Head of caudate nucleus (tissue), 42 donors: ENCODE results near the gene APP.
"Not testable (repeated sequence)": the region's sequence is repeated elsewhere in the genome, so short reads cannot be mapped to it uniquely, and the experiment has no call there.

Source experiments
- DNase-seq, 42 donors: peaks; one replicate each; pipeline versions ENCODE4 v3.0.0 to v3.0.0-alpha.2; 2020 to 2021; ENCODE audit warnings: mixed read lengths in 7 of 42
- intact Hi-C: fragments of 100-400 bp; cut with DNase I; formaldehyde crosslinking; loops from one replicate; pipeline ENCODE4 v1.15.0; 2022

Gene APP

DNA sequence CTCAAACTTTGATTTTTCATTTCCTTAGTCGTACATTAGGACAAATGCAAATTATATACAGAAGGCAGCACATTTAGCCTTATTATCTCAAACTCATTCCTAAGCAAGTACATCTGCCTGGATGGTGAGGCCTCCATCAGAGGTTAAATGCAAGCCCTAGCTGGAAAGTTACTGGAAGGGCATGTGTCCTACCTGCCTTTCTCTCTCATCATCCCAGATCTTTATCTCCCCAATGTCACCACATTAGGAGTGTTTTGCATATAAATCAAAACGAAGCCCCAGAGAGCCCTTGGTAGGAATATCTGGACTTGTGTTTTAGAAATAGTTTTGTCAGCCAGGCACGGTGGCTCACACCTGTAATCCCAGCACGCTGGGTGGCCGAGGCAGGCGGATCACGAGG, 35.0 kb downstream of the APP start:
- DNase-seq: no peak
- intact Hi-C loops: no loop called here

DNA sequence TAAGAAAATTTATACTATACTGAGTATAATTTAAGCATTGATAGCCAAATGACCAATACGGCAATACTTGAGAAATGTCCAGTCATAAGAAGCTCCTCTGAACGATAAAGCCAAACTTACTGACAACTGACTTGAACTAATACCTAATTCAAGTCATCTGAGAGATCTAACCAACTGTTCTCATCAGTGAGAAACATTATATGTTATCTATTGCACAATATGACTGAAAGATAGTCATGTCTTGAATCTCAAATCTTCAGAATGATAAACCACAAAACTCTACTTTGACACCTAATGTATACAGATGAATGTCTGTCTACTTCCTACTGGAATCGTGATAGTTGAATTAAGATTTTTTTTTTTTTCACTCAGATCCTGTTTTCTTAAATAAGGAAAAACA, 39.0 kb downstream of the APP start:
- intact Hi-C loops: no loop called here
- no peak for DNase-seq

DNA sequence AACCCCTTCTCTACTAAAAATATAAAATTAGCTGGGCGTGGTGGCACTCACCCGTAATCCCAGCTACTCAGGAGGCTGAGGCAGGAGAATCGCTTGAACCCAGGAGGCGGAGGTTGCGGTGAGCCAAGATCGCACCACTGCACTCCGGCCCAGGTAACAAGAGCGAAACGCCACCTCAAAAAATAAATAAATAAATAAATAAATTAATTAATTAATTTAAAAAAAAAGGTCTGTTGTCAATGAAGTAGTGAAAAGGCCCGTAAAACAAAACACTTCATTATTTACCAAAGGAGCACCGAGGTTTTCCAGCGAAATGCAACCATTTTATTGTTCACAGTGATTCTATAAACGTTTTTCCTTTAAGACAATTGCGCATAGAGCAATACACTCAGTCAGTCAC, 39.5 kb downstream of the APP start:
- intact Hi-C loops, DNase-seq: not testable (repeated sequence)

DNA sequence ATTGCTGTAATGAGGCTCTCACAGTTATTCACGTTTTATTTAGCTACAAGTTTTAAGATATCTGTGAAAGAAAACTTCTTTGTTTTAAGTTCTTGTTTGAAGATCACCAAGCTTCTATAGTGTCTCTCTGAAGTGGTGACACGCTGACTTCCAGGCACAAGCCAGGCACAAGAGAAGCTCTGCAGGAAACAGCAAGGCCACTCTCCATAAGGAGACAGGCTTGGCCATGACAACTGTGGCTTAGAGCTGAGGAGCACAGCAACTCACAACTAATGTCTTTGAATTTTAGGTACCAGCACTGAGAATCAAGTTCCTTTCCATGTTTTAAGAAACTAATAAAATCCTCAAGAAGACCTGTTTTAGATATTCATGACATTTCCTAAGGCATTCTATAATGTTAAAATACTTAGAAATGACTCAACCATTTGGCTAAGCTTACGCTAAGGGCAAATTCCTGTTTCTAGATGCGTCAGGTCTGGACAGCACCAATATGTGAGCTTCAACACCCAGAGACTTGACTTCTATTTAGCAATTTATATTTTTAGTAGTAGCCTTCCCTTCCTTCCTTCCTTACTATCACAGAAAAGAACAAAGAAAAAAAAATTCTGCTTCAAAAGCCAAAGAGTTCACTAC, 40.2 kb downstream of the APP start:
- intact Hi-C loops: no loop called here
- no peak for DNase-seq

DNA sequence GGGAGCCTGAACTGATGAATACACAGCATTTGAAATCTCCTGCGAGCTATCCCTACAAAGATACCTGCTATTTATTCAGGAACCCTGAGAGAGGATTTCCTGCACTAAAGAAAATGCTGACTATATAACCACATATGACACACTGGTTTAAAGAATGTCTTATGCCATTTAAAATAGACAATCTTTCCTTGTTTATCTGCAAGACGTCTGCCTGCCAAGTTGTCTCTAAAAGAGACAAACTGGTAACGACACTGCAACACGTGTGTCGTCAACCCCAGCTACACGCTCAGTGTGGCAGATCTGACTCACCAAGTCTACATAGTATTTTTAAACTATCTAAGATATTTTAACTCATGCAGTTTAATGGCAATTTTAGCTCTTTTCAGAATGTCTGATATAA, 42.7 kb downstream of the APP start:
- intact Hi-C loops: no loop called here
- peak in 27 of 42 donors; percentile 22 to 66 (median 41) for DNase-seq

DNA sequence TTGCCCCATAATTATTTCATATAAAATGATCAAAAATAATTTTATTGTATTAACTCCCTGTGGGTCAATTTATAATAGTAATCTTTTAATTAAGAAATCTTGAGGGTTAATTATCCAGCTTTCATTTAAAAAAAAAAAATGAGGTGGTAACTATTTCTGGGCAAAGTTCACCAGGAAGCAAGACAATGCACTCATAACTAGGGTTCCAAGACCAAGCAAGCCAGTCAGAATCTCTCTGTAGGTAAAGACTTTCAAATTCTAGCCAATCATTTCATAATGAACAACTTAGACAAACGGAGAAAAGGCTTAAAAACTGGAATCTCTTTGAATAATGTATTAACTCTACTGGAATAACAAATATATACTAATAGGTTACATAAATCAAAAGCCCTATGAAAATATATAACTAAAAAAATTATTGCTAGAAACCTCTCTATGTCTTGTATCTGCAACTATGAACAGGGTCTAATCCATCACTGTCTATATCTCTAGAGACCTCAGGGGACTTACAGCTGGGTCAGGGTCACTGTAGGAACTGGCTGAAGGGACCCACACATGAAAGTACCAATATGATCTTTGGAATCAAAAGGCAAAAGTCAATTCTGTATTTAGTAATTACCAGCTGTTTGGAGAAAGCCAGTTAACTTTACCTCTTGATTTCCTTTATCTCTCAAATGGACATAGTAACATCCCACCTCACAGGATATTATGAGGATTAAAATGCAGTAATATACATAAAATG, 43.3 kb downstream of the APP start:
- DNase-seq: no peak
- intact Hi-C loops: no loop called here

DNA sequence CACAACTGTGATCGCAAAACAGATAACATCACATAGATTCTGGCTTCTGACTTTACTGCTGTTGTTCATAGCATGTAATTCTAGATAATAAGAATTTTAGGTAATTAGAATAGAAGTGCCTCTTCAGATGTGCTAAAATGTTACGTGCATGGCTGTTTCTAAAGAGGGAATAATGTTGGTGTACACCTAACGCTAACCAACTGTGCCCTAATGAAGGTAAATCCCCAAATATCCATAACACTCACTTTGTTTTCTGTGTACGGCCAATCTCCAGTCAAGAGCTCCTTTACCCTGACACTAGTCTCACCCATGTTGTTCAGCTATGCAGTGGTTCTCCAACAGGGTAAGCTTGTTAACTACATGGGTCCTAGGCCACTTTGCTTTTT, 44.4 kb downstream of the APP start:
- no peak for DNase-seq
- intact Hi-C loops: no loop called here

DNA sequence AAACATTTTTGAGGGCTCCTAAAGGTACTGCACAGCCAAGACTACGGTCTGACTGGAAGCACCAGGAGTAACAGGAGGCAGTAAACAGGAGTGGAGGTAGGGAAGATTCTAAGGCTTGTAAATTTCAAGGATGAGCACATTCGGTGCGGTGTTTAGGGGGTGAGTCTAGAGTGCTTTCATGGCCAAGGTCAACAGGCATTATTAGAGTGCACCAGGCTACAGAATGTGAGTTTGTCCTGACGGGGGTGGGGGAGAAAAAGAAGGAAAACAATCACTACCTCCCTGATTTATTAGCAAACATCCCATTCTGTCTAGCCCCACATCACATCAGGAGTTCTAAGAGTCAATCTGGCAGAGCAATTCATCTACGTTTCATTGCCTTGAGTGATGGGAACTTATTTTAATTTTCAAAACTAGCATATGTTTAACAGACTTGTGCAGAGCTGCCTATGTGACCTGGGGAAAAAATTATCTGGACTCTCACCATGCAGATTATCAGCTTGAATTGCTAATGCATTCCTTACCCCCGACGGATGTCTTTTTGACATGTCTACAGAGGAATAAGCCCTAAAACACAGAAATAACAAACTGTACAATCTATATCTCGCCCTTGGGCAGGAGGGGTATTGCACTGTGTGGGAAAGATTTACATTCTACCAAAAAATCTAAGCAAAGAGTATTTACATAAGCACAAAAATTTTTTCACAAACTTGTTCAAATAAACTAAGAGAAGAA, 45.0 kb downstream of the APP start:
- intact Hi-C loops: no loop called here
- no peak for DNase-seq

DNA sequence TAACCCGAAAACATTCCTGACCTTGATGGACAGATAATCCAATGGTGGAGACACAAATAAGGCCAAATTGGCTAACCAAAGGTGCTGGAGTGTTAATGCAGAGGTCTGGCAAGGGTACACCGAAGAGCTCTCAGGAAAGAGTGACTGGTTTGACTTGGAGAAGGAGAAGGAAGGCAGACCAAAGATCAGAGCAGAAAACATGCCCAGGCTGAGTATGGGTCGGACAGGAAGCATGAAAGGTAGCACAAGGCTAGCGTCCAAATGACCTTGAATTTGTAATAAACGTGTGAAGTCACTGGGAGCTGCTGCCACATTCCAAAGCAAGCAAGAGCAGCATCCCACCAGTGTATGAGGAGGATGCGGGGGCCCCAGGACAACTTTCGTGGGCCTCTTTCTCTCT, 45.7 kb downstream of the APP start:
- intact Hi-C loops: no loop called here
- DNase-seq: no peak

DNA sequence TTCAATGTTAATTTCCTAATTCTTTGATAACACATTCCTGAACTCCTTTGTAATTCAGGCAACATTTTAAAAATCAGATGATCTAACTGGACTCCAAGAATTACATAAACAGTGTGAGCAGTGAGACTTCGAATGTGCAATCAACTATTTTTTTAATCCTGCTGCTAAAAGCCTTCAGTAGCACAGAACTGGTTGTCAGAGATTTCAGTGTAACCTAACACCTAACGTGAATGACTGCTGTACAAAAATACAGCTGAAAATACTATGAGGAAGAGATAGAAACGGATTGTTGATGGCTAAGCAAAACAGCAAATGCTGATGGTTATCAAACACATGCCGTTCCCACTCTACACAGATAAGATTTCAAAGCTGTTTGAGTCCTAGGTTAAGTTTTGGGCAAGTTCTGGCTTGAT, 46.1 kb downstream of the APP start:
- no peak for DNase-seq
- intact Hi-C loops: no loop called here

DNA sequence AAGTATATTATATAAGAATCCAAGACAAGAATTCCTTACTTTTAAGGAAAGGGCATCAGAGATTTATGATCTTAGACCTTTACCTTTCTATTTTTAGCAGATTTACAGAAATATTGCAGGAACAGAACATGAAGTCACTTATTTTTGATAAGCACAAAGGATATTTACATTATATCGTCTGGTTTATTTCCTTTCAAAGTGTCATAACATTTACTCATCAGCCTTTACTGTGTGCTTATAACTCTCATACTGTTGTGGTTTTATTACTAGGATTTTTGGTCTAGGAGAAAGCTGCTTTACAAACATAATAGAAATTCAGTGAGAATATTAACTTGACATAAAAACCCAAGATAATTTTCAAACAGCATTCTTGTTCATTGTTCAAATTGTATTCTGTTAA, 47.6 kb downstream of the APP start:
- DNase-seq: no peak
- intact Hi-C loops: no loop called here

DNA sequence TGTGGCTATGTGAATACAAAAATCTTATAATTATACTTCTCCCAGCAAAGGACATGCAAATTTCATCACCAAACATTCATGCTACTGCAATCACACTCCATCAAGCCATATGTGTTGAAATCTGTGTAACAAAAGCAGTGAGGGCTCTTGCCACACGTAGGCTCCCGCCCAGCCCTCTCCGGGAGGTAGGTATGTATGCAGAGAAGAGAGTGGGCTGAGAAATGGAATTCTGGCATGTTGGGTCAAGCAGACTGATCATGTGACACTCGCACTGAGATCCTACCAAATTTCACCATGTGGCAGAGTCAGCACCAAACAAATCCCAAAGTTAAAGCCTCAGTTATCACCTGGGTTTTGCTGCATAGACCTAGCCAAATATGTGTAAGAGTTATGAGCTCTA, 49.7 kb downstream of the APP start:
- intact Hi-C loops: no loop called here
- no peak for DNase-seq

DNA sequence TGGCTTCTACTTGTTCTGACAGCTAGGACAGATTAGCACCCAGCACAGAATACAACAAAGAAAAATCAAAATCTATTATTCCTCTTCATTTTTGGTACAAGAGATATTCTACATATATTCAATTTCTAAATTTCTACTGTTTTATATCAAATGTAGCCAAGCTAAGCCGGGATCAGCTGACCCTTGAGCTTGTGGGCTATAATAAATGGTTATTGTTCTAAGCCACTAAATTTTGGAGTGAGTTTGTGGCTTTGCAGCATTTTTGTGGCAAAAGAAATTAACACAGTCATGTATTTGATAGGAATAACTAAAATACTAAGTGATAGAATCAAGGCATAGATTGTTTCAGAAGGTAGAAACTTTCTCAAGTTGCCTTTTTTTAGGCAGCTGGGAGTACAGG, 50.7 kb downstream of the APP start:
- DNase-seq: peak in 1 of 42 donors; percentile 26
- intact Hi-C loops: loop anchor here (10.0 kb wide), 1 partner anchor 45 kb away; no protein-coding TSS in a partner anchor

DNA sequence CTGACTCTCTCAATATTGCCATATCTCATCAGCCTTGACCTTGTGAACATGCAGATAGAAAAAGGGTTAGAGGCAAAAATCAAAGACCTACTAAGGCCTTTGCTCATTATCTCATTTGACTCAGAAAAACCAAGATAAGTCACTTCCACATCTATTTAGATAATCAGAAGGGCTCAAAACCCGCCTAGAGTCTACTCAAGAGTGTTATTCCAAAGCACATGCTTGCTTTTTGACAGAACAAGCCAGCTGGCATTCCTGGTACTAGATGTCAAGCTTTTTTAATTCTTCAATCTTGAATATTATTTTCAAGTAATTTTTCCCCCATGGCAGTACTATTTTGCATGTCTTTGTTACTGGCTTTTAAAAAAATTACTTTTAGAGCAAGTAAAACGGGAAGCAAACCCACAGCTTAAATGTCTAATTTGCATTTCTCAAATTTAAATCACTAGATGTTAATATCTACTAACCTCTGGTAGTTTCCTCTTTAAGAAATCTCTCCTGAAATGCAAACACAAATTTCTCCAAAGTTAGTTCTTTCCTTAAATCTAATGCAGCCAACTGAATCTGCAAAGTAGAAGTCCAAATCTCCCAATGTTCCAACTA, 51.5 kb downstream of the APP start:
- intact Hi-C loops: loop anchor here (10.0 kb wide), 1 partner anchor 46 kb away; no protein-coding TSS in a partner anchor
- no peak for DNase-seq

DNA sequence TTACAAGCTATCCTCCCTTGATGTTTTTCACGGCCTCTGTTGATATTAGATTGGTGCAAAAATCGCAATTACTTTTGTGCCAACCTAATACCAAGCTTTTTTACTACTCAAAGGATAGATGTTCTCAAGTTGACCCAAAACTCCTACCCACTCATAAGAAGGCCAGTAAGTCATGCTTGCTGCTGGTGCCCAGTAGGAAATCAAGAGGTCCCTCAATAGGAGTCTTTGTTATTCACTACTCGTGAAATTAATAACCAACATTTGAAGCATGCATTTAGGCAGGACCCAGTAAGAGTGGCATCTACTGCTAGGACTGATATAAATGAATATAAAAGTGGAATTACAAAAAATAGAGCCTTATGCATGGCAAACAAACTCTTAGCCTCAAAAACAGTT, 52.6 kb downstream of the APP start:
- DNase-seq: no peak
- intact Hi-C loops: loop anchor here (10.0 kb wide), 1 partner anchor 47 kb away; no protein-coding TSS in a partner anchor

DNA sequence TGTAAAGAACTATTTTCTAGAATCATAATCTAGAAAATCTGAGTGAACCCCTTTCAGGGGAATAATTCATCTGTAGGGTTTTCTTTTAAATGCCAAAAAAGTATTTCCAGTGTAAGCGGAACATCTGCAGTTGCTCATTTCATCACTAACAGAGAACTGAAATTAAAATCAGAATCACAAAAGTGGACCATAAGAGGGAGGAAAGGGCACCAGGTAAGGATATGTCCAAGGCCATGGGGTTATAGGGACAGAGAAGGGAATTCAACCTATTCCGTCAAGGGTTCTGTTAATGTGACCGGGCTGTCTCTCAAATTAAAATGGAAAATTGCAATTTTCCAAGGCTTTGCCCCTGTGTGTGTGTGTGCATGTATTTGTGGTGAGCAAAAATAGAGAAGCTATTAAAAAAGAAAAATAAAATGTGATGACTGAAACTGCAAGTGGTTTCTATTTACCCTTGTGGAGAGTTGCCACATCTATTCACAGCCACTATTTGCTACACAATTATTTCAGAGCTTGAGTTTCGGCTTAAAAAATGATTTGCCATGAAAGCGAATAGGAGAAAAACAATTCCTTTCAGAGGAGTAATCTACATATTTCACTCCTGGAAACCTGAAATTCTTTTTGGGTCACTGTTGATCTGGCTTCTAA, 53.1 kb downstream of the APP start:
- no peak for DNase-seq
- intact Hi-C loops: loop anchor here (10.0 kb wide), 1 partner anchor 47 kb away; no protein-coding TSS in a partner anchor

DNA sequence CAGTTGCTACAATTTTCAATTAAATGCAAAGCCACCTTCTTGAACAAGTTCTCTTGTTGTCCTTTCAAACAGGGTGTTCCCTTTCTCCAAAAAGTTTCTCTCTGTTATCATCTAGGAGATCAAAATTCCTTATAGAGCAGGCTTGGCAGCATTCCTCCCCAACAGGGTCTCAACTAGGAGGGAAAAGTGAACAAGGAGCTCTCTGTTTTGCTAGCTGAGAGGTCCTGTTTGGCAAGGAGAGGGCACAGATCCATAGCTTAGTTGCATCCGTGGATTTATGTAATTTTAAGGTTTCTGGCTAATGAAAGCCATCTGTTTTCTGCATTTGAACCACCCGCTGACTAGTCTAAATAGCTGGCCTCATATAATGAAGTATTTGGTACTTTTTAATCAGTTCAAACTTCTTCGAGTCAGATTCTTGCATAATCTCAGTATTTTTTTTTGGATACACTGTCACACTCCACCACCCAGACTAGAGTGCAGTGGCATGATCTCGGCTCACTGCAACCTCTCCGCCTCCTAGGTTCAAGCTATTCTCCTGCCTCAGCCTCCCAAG, 54.0 kb downstream of the APP start:
- intact Hi-C loops: loop anchor here (10.0 kb wide), 1 partner anchor 48 kb away; no protein-coding TSS in a partner anchor
- DNase-seq: no peak

DNA sequence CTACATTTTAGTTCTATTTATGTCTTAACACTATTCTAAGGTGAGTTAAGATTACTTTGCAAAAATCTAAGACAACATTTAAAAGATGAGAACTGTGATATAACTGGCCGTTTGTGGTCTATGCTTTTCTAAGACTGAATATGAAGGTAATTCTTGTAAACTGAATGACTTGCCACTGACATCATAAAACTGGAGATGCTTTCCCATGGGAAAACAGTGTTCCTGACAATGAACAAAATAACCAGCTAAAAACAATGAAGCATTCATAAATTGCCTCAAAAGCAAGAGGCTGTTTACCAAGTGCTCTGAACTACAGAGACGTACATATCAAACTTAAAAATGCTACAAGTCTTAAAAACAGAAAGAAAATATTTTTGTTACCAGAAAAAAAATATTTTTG, 54.7 kb downstream of the APP start:
- DNase-seq: no peak
- intact Hi-C loops: loop anchor here (10.0 kb wide), 1 partner anchor 49 kb away; no protein-coding TSS in a partner anchor

DNA sequence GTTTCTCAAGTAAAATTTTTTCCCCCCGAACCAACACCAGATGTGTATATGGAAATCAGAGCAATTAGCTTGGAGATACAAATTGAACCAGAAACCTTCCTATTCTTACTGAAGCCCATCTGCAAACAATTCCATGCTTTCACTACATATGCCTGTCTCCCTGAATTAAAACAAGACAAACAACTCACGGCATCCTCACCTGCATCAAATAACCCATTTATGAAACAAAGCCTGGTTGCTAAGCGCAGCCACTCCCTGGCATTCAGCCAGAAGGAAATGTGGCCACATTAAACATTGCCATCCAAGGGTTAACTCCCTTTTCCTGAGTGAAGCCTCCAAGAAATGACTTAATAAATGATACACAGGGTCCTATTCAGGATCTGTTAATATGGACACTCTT, 55.3 kb downstream of the APP start:
- intact Hi-C loops: loop anchor here (10.0 kb wide), 1 partner anchor 49 kb away; no protein-coding TSS in a partner anchor
- no peak for DNase-seq
